GM12892 (cell line): ENCODE results near the gene PPP1R2C.

Source experiments
- DNase-seq: peaks from one replicate; pipeline ENCODE4 v3.0.0; 2011; ENCODE audit not compliant: insufficient read length
- FAIRE-seq: peaks from 2 replicates; lab custom pipeline; 2011; peaks lifted over from hg19 to GRCh38; lab: Jason Lieb, UNC
- POLR2A ChIP-seq: IDR thresholded peaks from 2 replicates; pipeline ENCODE4 v1.6.1; 2011; ENCODE audit warnings: low read depth, low read length, control low read depth
- POLR2AphosphoS5 ChIP-seq: IDR thresholded peaks from 2 replicates; pipeline ENCODE4 v1.6.1; 2011; ENCODE audit warnings: low read depth, low read length, control low read depth
- TAF1 ChIP-seq: IDR thresholded peaks from 2 replicates; pipeline ENCODE4 v1.6.1; 2011; ENCODE audit warnings: low read depth, mild to moderate bottlenecking, control low read depth, low read length, borderline replicate concordance

PPP1R2C gene

DNA sequence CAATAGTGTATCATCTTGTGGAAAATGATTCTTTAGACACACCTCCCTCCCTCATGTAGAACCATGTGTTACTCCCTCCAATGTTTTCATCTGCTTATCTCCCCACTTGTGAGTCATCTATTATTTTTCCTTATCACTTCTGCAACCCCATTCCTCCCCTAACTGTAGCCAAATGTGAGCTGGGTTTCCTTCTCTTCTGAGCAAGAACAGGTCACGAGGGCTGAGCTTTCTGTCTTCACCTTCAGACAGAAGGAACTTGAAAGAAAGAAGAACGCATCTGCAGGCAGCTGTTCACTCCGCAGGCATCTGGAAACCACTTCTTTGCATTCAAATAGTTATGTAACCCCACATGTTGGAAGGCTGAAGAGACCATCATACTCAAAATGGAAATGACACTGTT, 1.8 kb downstream of the PPP1R2C start:
- FAIRE-seq, result no peak
- TF ChIP-seq POLR2A (no peak), TAF1 (no peak), POLR2AphosphoS5 (no peak)
- DNase-seq, result no peak

DNA sequence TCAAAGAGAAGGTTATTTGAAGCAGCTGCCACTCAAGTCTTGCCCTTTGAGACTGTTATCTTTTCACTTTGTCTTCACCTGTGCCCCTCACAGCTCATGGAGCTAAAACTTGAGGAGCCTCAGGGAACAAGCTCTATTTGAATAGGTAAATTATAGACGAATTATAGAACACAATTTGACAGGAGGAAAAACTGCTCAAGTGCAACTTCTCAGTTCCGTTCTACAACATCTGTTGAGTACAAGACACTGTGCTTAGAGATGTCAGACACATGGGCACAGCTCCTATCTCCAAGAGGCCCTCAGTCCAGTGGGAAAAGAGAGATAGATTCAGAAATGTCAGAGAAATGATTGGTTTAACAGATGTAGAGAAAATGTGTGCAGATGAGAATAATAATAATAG, 5.1 kb downstream of the PPP1R2C start:
- no peak for DNase-seq
- no peak for FAIRE-seq
- TF ChIP-seq POLR2A, result no peak
- no peak for TF ChIP-seq TAF1
- no peak for TF ChIP-seq POLR2AphosphoS5

DNA sequence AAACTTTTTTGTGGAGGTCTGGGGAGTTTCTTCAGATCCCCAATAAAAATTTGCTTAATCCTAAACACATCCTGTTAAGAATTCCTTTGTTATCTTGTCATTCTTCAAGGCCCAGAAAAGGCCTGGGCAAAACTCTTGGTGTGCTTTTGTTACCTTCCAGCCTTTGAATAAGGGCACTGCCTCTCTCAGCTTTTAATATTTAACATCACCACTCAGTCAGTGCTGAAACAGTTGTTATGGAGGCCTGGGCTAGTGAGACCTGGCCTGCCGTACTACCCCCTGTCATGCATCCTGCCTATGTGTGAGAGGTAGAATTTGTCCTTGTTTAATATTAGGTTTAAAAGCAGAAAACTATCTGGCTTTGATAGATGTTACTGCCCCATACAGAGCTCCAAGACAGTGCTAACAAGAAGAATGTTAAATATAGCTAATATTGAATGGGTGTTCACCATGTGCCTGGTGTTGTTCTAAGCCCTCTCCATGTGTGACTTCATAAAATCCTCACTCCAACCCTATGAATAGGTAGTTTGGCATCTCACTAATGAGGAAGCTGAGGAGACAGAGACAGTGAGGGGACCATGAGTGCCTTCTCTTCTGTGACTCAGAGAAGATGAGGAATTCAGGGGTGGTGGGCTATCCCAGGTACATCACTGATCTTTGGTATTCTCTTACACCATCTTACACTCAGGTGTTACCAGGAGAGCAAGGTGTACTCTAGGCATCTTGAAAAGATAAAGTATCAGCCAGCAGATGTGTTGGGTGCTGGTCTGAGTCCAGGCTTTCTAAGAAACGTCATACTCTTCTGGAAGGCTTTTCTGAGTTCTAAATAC, 6.2 kb downstream of the PPP1R2C start:
- TF ChIP-seq POLR2AphosphoS5 (no peak), TAF1 (no peak), POLR2A (no peak)
- DNase-seq (no peak), FAIRE-seq (peak; percentile 21)

DNA sequence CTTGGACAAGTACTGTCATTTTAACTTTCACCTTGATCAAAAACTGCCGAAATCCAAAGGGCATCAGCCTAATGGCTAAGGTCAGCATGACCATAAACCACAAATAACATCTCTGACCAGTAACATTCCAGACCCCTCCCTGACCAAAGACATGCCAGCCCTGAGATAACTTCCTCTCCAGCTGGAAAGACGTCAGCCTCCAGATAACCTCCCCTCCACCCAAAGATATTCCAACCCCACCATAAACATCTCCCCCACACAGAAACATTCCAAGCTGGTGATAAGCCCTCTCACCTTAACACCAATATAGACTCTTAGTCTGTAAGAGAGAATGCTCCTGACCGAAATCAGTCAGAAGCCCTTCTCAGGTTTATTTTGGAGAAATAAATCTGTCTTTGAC, 7.4 kb downstream of the PPP1R2C start:
- no peak for DNase-seq
- TF ChIP-seq POLR2AphosphoS5 (no peak), TAF1 (no peak), POLR2A (no peak)
- no peak for FAIRE-seq

DNA sequence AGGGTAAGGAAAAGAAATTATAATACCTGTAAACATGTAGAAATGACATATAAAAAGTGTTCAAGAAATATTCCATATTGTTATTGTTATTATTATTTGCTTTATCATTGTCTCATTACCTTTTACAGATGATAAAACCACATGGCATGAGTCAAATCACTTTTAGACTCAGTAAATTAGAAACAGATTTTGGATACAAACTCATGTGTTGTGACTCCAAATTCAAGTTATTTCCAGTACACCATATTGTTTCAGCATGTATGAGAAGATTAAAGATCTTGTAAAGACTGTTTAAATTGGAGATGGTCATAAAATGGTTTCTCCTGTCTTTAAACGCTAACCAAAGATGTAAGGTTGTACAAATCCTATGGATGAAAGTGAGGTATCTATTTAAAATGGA, 18.1 kb downstream of the PPP1R2C start:
- TF ChIP-seq POLR2AphosphoS5 (no peak), TAF1 (no peak), POLR2A (no peak)
- FAIRE-seq, result no peak
- DNase-seq, result no peak

DNA sequence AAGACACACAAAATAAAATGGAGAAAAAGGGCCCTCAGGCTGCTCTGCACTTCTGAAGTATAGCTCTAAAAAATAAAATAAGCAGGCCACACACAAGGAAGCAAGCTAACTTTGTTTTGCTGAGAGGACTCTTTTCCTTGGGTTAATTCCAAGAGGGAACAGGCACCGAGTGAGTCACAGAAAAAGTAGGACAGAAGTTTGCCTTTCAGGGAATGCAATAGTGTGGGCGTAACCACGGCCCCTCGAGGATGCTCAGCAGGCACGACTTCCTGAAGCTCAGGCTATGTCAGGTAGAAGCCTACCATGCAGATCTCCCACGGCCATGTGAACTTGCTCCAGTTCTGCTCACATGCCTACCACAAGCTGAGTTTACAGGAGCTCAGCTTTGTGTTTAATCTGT, 22.1 kb downstream of the PPP1R2C start:
- no peak for DNase-seq
- no peak for TF ChIP-seq POLR2AphosphoS5
- no peak for TF ChIP-seq POLR2A
- TF ChIP-seq TAF1, result no peak
- no peak for FAIRE-seq

DNA sequence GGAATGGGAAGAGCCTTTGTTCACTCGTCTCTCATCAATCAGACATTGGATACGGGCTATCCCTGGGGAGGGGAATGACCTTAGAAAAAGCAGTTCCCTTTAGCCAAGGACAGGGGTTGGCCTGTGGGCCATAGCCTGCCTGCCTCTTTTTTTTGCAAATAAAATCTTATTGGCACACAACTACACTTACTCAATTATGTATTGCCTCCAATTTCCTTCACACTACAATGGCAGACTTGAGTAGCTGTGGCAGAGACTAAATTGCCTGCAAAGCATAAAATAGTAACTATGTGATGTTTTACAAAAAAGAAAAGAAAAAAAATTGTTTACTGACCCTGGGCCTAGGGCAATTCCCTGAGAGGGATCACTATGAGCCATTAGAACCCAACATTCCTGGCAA, 23.4 kb downstream of the PPP1R2C start:
- TF ChIP-seq POLR2AphosphoS5, result no peak
- TF ChIP-seq POLR2A, result no peak
- TF ChIP-seq TAF1, result no peak
- no peak for DNase-seq
- no peak for FAIRE-seq

DNA sequence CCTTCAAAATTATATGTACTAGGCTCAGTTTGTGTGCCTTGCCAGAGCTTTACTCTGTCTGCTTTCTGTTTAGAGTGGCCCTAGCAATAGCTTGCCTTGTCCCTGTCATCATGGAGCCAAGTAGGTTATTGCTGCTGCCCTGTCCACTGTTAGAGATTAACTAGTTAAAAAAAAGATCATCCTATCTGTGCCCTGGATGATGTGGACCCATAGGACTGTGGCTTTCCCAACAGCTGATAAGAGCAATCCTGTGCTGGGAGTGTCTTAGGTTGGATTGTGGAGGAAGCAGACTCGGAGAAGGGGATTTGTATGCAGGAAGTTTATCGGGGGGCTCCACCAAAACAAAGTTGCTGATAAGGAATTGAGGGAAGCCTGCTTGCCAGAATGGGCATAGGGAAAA, 23.8 kb downstream of the PPP1R2C start:
- no peak for DNase-seq
- TF ChIP-seq POLR2A (no peak), POLR2AphosphoS5 (no peak), TAF1 (no peak)
- FAIRE-seq, result no peak

DNA sequence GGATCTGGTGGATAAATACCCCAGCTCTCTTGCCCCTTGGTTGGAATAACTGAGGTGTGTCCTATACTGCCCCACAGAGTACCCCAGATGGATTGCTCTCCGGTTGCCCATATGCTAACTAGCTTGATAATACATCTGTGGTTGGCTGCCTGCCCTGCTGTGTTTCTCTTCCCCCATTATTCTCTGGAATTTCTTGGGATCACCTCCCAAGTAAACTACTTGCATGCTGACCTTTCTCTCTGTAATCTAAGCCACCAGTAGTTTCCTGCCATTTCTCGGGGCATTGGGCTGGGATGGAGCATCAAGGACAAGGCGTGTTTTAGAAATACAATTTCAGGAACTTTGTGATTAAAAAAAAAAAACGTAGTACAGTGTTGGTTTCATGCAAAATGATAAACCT, 25.2 kb downstream of the PPP1R2C start:
- DNase-seq, result no peak
- no peak for FAIRE-seq

DNA sequence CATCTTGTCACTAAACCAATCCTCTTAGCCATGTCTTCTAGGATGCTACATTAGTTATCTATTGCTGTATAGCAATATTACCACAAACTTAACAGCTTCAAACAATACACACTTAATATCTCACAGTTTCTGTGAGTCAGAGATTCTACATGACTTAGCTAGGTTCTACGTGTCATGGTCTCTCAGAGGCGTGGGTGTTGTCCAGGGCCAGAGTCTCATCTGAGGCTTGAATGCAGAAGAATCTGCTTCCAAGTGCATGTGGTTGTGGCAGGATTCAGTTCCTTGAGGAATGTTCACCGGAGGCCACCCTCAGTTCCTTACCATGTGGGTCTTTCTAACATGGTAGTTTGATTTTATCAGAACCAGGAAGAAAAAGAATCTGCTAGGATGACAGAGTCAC, 26.4 kb downstream of the PPP1R2C start:
- TF ChIP-seq POLR2A (no peak), POLR2AphosphoS5 (no peak), TAF1 (no peak)
- no peak for DNase-seq
- FAIRE-seq, result no peak

More for the DNA sequence above, 25.2 kb downstream of the PPP1R2C start:
- no peak for TF ChIP-seq POLR2AphosphoS5
- no peak for TF ChIP-seq TAF1
- TF ChIP-seq POLR2A, result no peak

DNA sequence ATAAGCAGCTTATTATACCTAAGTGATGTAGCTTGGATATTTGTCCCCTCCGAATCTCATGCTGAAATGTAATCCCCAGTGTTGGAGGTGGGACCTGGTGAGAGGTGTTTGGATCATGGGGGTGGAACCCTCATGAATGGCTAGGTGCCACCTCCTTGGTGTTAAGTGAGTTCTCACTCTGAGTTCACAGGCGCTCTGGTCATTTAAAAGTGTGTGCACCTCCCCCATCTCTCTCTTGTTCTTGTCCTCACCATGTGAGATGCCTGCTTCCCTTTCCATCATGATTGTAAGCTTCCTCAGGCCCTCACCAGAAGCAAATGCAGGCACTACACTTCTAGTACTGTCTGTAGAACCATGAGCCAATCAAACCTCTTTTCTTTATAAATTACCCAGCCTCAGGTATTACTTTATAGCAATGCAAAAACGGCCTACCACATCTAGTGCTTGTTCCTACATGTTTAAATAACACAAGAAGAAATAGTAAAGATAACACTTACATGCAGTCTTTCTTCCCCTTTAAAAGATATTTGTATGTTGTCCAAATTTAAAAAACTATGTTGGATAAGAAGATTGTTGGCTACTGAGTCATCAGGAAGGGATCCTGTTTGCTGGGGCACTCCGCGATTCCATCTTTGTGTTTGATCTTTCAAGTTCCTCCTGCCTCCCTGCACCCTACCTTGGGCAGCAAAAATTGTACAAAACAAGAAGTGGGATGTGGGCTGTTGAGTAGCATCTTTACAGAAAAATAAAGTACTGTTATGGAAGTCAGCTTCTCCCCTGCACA, 29.7 kb downstream of the PPP1R2C start:
- no peak for DNase-seq
- FAIRE-seq, result no peak
- TF ChIP-seq POLR2A, result no peak
- TF ChIP-seq TAF1, result no peak
- TF ChIP-seq POLR2AphosphoS5, result no peak

DNA sequence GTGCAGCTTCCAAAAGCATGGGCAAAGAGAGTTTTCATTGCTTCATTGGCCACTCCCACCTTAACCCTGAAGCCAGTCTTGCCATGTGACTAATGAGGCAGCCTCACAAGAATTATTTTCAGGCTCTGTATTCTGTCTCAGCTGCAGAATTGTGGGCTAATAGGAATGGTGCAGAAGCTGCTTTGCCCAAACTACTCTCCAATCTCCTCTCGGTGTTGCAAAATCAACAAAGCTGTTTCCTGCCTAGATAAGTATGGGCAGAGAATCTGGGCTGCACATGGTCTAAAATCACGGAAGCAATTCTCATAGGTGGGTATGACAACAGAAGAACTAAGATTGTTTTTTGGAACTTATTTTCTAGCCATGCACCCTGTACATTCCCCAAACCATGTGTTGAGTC, 31.4 kb downstream of the PPP1R2C start:
- DNase-seq, result no peak
- peak; percentile 75 for FAIRE-seq
- TF ChIP-seq POLR2AphosphoS5 (no peak), TAF1 (no peak)
